ENCODE data around the gene SGIP1. TPM values are rescaled to one million over a fixed set of nuclear protein-coding genes. Genes with fewer than 3 reads are reported as not detected.
A peak's percentile ranks its signal among the peaks of the same experiment; 100 is the strongest.

Gene SGIP1
- total and polyA plus RNA-seq, 2 of the 4 experiments (the other 2 are of a cell fraction), result 27.1 to 42.7 TPM

DNA sequence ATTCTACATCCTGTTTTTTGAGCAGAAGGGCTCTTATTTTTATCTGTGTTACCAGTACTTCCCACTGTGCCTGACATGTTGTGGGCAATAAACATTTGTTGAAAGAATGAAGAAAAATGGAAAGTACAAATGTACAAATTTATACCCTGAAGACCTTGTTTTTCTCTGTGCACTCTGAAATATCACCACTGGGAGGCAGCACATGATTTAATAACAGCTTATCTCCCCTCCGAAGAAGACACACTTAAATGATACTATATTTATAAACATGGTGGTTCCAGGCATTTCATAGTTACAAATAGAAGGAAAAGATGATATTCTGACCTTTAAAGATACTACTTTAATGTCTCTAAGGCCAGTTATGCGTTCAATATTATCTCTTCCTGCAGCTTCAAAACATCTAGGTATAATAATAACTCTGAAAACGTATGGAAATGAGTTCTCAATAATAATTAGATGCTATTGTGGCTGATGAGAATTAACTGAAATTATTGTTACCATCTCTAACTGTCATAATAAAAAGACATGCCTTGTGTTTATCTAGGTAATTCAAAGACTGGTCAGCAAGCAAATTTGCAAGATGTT lies 231.1 kb downstream of the SGIP1 start:
- in situ Hi-C loops (cut with MboI; ENCODE audit: low sequenced_read_pairs), result loop anchor here (5.0 to 25.0 kb wide), 2 partner anchors 382 to 722 kb away; no protein-coding TSS in a partner anchor
- H3K79me1 ChIP-seq (ENCODE audit: low read depth in 1 of 2, low read length in 2 of 2), result no peaks in the 10 kb centered on the region
- no peak overlapping the region for H2AK5ac ChIP-seq (ENCODE audit: low read depth, low read length)

More for the DNA sequence above, 231.1 kb downstream of the SGIP1 start:
- H3K56ac ChIP-seq (ENCODE audit: extremely low read depth, insufficient read depth, low read length), result no peak overlapping the region
- H3K27me3 ChIP-seq (ENCODE audit: control insufficient read depth, insufficient read depth, low read length), result no peaks in the 10 kb centered on the region; the same call in 1 of the 2 replicates
- dilution Hi-C loops (cut with HindIII; ENCODE audit: low sequenced_read_pairs, unreplicated experiment) (no loop called here), intact Hi-C loops (cut with micrococcal nuclease) (loop anchor here (1.0 to 5.0 kb wide), 6 partner anchors 157 to 737 kb away; partner anchors contain the start of genes DNAI4 and MIER1)
- H3K4me3 ChIP-seq (ENCODE audit: insufficient read depth, low read depth, low read length), result no peak overlapping the region
- no peaks in the 10 kb centered on the region for H4K20me1 ChIP-seq (ENCODE audit: insufficient read depth, low read length)
- no TSS peak for BruUV-seq (replicated peaks)
- no peak overlapping the region for H3K27ac ChIP-seq (ENCODE audit: insufficient read depth, low read length)
- no peaks in the 10 kb centered on the region for H3K9me3 ChIP-seq (ENCODE audit: control insufficient read depth, insufficient read depth, low read length)
- no peak overlapping the region for H4K8ac ChIP-seq (ENCODE audit: low read depth in 2 of 2, low read length in 2 of 2)
- H3K4me2 ChIP-seq (ENCODE audit: low read depth, low read length), result no peak overlapping the region
- no peak overlapping the region for H2AFZ ChIP-seq (replicated peaks; ENCODE audit: low read length, poor library complexity)
- H2BK5ac ChIP-seq (ENCODE audit: low read depth, low read length, poor library complexity, severe bottlenecking), result no peak overlapping the region
- TF ChIP-seq SMC3 (IDR thresholded peaks at IDR 0.05; ENCODE audit: low read depth, low read length) (peak; percentile 69; the same call in 1 of the 2 replicates), RAD21 (IDR thresholded peaks at IDR 0.05; ENCODE audit: low read length) (peak; percentile 82), RCOR1 (IDR thresholded peaks at IDR 0.05; ENCODE audit: insufficient replicate concordance, low read length) (no peak), BHLHE40 (IDR thresholded peaks at IDR 0.05; ENCODE audit: low read depth, low read length) (no peak), CHD1 (IDR thresholded peaks at IDR 0.05; ENCODE audit: low read depth, low read length) (no peak), NFE2L2 (IDR thresholded peaks at IDR 0.05; ENCODE audit: low read depth, low read length) (no peak)
- TF ChIP-seq, protein P1, sequence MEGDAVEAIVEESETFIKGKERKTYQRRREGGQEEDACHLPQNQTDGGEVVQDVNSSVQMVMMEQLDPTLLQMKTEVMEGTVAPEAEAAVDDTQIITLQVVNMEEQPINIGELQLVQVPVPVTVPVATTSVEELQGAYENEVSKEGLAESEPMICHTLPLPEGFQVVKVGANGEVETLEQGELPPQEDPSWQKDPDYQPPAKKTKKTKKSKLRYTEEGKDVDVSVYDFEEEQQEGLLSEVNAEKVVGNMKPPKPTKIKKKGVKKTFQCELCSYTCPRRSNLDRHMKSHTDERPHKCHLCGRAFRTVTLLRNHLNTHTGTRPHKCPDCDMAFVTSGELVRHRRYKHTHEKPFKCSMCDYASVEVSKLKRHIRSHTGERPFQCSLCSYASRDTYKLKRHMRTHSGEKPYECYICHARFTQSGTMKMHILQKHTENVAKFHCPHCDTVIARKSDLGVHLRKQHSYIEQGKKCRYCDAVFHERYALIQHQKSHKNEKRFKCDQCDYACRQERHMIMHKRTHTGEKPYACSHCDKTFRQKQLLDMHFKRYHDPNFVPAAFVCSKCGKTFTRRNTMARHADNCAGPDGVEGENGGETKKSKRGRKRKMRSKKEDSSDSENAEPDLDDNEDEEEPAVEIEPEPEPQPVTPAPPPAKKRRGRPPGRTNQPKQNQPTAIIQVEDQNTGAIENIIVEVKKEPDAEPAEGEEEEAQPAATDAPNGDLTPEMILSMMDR (conservative IDR thresholded peaks at IDR 0.05; ENCODE audit: low read depth, low read length), result peak; percentile 83
- H3K23ac ChIP-seq (ENCODE audit: low read depth, low read length), result no peak overlapping the region
- no peak overlapping the region for H4K5ac ChIP-seq (ENCODE audit: low read depth, low read length)
- H3K18ac ChIP-seq (ENCODE audit: low read depth, low read length), result no peak overlapping the region
- ATAC-seq (ENCODE audit: low read depth) (peak; percentile 93), DNase-seq (peak; percentile 66)
- no peaks in the 10 kb centered on the region for H3K4me1 ChIP-seq (ENCODE audit: control insufficient read depth, insufficient read depth, low read length)
- H2BK20ac ChIP-seq (ENCODE audit: low read depth, low read length), result no peak overlapping the region
- H3K4ac ChIP-seq (ENCODE audit: low read depth, low read length), result no peak overlapping the region
- H2BK15ac ChIP-seq (ENCODE audit: low read depth, low read length), result no peak overlapping the region
- H3K14ac ChIP-seq (replicated peaks; ENCODE audit: low read depth, low read length), result no peak overlapping the region
- WGBS, 2 experiments (ENCODE audit: extremely low coverage in 2 of 2, insufficient read length in 1 of 2), result no CpG with 5 or more reads among the region's 3 CpGs
- no peak overlapping the region for H3K9ac ChIP-seq (ENCODE audit: low read depth, low read length)
- H3K36me3 ChIP-seq (ENCODE audit: control insufficient read depth, insufficient read depth, low read length), result no peaks in the 10 kb centered on the region
- H2BK120ac ChIP-seq (ENCODE audit: low read depth, low read length), result no peak overlapping the region
- H3K9me1 ChIP-seq (ENCODE audit: insufficient read depth, low read length), result no peaks in the 10 kb centered on the region
- ChIA-PET CTCF (interaction anchor here (1.0 to 1.8 kb wide), 4 partner anchors 14 to 447 kb away, joined by 3 to 4 read pairs (median 4); no protein-coding TSS in a partner anchor), POLR2A (ENCODE audit: unreplicated experiment) (no interaction called here)
- no peak overlapping the region for H2AK9ac ChIP-seq (replicated peaks; ENCODE audit: low read depth, low read length, poor library complexity)
- no peak overlapping the region for H4K91ac ChIP-seq (ENCODE audit: insufficient read depth, low read depth, low read length)

Data from IMR-90 (cell line).